DOHH2 (cell line): ENCODE results near the gene BPTF.

Experiments used
- H3F3A ChIP-seq: fragments of 200-600 bp; sonication (generic), shearing (Covaris generic); 2 replicates; pipeline ENCODE4 v1.6.0; 2016; ENCODE audit warnings: antibody characterized with exemption, mild to moderate bottlenecking; ENCODE audit not compliant: control insufficient read depth, insufficient read depth
- H3K27ac ChIP-seq: fragments of 200-600 bp; sonication (generic); 2 replicates; pipeline ENCODE4 v1.5.1; 2014; ENCODE audit warnings: low read depth, mild to moderate bottlenecking, low read length, moderate library complexity
- H3K27me3 ChIP-seq: fragments of 200-600 bp; sonication (generic); 2 replicates; pipeline ENCODE4 v1.6.1; 2014; ENCODE audit warnings: mild to moderate bottlenecking, low read length, mixed read lengths; ENCODE audit not compliant: control insufficient read depth
- H3K36me3 ChIP-seq: fragments of 200-600 bp; sonication (generic); 2 replicates; pipeline ENCODE4 v1.6.1; 2014; ENCODE audit warnings: mild to moderate bottlenecking, low read length, moderate library complexity, mixed read lengths; ENCODE audit not compliant: control insufficient read depth
- H3K4me1 ChIP-seq: fragments of 200-600 bp; sonication (generic); 2 replicates; pipeline ENCODE4 v1.6.1; 2014; ENCODE audit warnings: mild to moderate bottlenecking, low read length, mixed read lengths; ENCODE audit not compliant: control insufficient read depth
- H3K4me2 ChIP-seq: fragments of 200-600 bp; sonication (generic); 2 replicates; pipeline ENCODE4 v1.6.0; 2014; ENCODE audit warnings: mild to moderate bottlenecking, low read length, moderate library complexity
- H3K4me3 ChIP-seq: fragments of 200-600 bp; sonication (generic); 2 replicates; pipeline ENCODE4 v1.5.1; 2014; ENCODE audit warnings: mild to moderate bottlenecking, low read length, mixed read lengths
- H3K79me2 ChIP-seq: fragments of 200-600 bp; sonication (generic); 2 replicates; pipeline ENCODE4 v1.6.1; 2014; ENCODE audit warnings: mild to moderate bottlenecking, low read length, mixed read lengths; ENCODE audit not compliant: control insufficient read depth
- H3K9me2 ChIP-seq: fragments of 200-600 bp; sonication (generic); replicated peaks from 2 replicates; pipeline ENCODE4 v1.6.1; 2014; ENCODE audit warnings: mild to moderate bottlenecking, low read length, mixed read lengths; ENCODE audit not compliant: control insufficient read depth
- H3K9me3 ChIP-seq: fragments of 200-600 bp; sonication (generic); 2 replicates; pipeline ENCODE4 v1.6.1; 2014; ENCODE audit warnings: antibody characterized with exemption, low read length, mixed read lengths; ENCODE audit not compliant: control insufficient read depth, insufficient read depth
- H4K20me1 ChIP-seq: fragments of 200-600 bp; sonication (generic); 2 replicates; pipeline ENCODE4 v1.6.0; 2014; ENCODE audit warnings: low read depth, mild to moderate bottlenecking, antibody characterized with exemption, low read length, moderate library complexity; ENCODE audit not compliant: control insufficient read depth, insufficient read depth
- CTCF ChIP-seq: fragments of 200-600 bp; sonication (generic); IDR thresholded peaks from one replicate; pipeline ENCODE4 v1.5.1; 2014; ENCODE audit warnings: antibody characterized with exemption, mild to moderate bottlenecking, low read depth, low read length; ENCODE audit not compliant: poor library complexity, severe bottlenecking
- EZH2phosphoT487 ChIP-seq: fragments of 200-600 bp; sonication (generic); IDR thresholded peaks from 2 replicates; pipeline ENCODE4 v1.6.1; 2017; ENCODE audit warnings: borderline replicate concordance, mild to moderate bottlenecking, antibody characterized with exemption, low read length, moderate library complexity, mixed read lengths

BPTF gene

GRCh38 chr17:67862614-67863217, 37.4 kb downstream of the BPTF start:
- peaks cover 17% of the 10 kb centered on the region for H3F3A ChIP-seq
- TF ChIP-seq EZH2phosphoT487 (no peak), CTCF (peak; percentile 23)
- peaks cover 29% of the 10 kb centered on the region for H3K4me1 ChIP-seq
- H3K36me3 ChIP-seq: peaks cover 82% of the 10 kb centered on the region
- peaks cover 100% of the 10 kb centered on the region for H3K79me2 ChIP-seq
- no peak overlapping the region for H3K4me3 ChIP-seq
- no peak overlapping the region for H3K27ac ChIP-seq
- no peaks in the 10 kb centered on the region for H3K9me3 ChIP-seq
- H3K9me2 ChIP-seq: no peaks in the 10 kb centered on the region
- H4K20me1 ChIP-seq: peaks cover 19% of the 10 kb centered on the region; the same call in 1 of the 2 replicates
- H3K27me3 ChIP-seq: no peaks in the 10 kb centered on the region
- no peak overlapping the region for H3K4me2 ChIP-seq

- H4K20me1 ChIP-seq: peaks cover 17% of the 10 kb centered on the region; the same call in 1 of the 2 replicates
- H3K36me3 ChIP-seq: peaks cover 82% of the 10 kb centered on the region
- no peak overlapping the region for H3K4me3 ChIP-seq
- no peak overlapping the region for H3K4me2 ChIP-seq
- no peaks in the 10 kb centered on the region for H3K9me3 ChIP-seq
- H3K4me1 ChIP-seq: peaks cover 22% of the 10 kb centered on the region
- H3K27ac ChIP-seq: no peak overlapping the region
- peaks cover 99% of the 10 kb centered on the region for H3K79me2 ChIP-seq
- TF ChIP-seq CTCF (no peak), EZH2phosphoT487 (no peak)
- no peaks in the 10 kb centered on the region for H3K27me3 ChIP-seq
- H3K9me2 ChIP-seq: no peaks in the 10 kb centered on the region
- peaks cover 17% of the 10 kb centered on the region for H3F3A ChIP-seq
These were observed 38.4 kb downstream of the BPTF start for GRCh38 chr17:67863624-67864247.

- TF ChIP-seq CTCF (no peak), EZH2phosphoT487 (no peak)
- Histone ChIP-seq H3K4me2 (no peak overlapping the region), H3K4me3 (no peak overlapping the region), H3K9me2 (no peaks in the 10 kb centered on the region), H3F3A (peaks cover 11% of the 10 kb centered on the region; the same call in 1 of the 2 replicates), H3K9me3 (no peaks in the 10 kb centered on the region), H3K27me3 (no peaks in the 10 kb centered on the region), H4K20me1 (peaks cover 12% of the 10 kb centered on the region; the same call in 1 of the 2 replicates), H3K27ac (no peak overlapping the region), H3K36me3 (peaks cover 79% of the 10 kb centered on the region), H3K79me2 (peaks cover 98% of the 10 kb centered on the region), H3K4me1 (peaks cover 11% of the 10 kb centered on the region; the same call in 1 of the 2 replicates)
These were observed 40.1 kb downstream of the BPTF start for GRCh38 chr17:67865438-67865837.
